ENCODE data around the gene SLC15A1.

SLC15A1 gene

GRCh38 chr13:98721825-98722510 lies 30.5 kb downstream of the SLC15A1 start:
- no peaks in the 10 kb centered on the region for H3K9me3 Mint-ChIP-seq
- no peak overlapping the region for H3K27ac Mint-ChIP-seq
- TF ChIP-seq CTCF (IDR thresholded peaks at IDR 0.05) = no peak
- H3K36me3 Mint-ChIP-seq (ENCODE audit: low read depth) = no peaks in the 10 kb centered on the region
- DNase-seq = no peak
- H3K4me3 Mint-ChIP-seq = no peak overlapping the region
- peaks cover 4% of the 10 kb centered on the region for H3K27me3 Mint-ChIP-seq (ENCODE audit: low read depth, poor library complexity)
- H3K4me1 Mint-ChIP-seq = peaks cover 6% of the 10 kb centered on the region

GRCh38 chr13:98719527-98720250 lies 32.8 kb downstream of the SLC15A1 start:
- TF ChIP-seq CTCF (IDR thresholded peaks at IDR 0.05) = no peak
- Mint-ChIP-seq H3K4me1 (peaks cover under 1% of the 10 kb centered on the region), H3K27me3 (ENCODE audit: low read depth, poor library complexity) (peaks cover 4% of the 10 kb centered on the region), H3K36me3 (ENCODE audit: low read depth) (no peaks in the 10 kb centered on the region), H3K27ac (no peak overlapping the region), H3K9me3 (no peaks in the 10 kb centered on the region), H3K4me3 (no peak overlapping the region)
- no peak for DNase-seq

- Mint-ChIP-seq H3K9me3 (no peaks in the 10 kb centered on the region), H3K27ac (no peak overlapping the region), H3K4me3 (no peak overlapping the region), H3K36me3 (ENCODE audit: low read depth) (no peaks in the 10 kb centered on the region), H3K27me3 (ENCODE audit: low read depth, poor library complexity) (peaks cover 2% of the 10 kb centered on the region), H3K4me1 (no peaks in the 10 kb centered on the region)
- no peak for DNase-seq
- TF ChIP-seq CTCF (IDR thresholded peaks at IDR 0.05) = no peak
Measured at GRCh38 chr13:98717891-98718290, 34.6 kb downstream of the SLC15A1 start.

- Mint-ChIP-seq H3K4me1 (no peaks in the 10 kb centered on the region), H3K4me3 (no peak overlapping the region), H3K27me3 (ENCODE audit: low read depth, poor library complexity) (no peaks in the 10 kb centered on the region), H3K27ac (no peak overlapping the region), H3K9me3 (no peaks in the 10 kb centered on the region), H3K36me3 (ENCODE audit: low read depth) (no peaks in the 10 kb centered on the region)
- DNase-seq = no peak
- TF ChIP-seq CTCF (IDR thresholded peaks at IDR 0.05) = no peak
Measured at GRCh38 chr13:98717256-98717655, 35.2 kb downstream of the SLC15A1 start.

GRCh38 chr13:98710521-98710920 lies 42.0 kb downstream of the SLC15A1 start:
- H3K4me1 Mint-ChIP-seq = peaks cover 13% of the 10 kb centered on the region
- no peaks in the 10 kb centered on the region for H3K27me3 Mint-ChIP-seq (ENCODE audit: low read depth, poor library complexity)
- no peak overlapping the region for H3K4me3 Mint-ChIP-seq

More at GRCh38 chr13:98710521-98710920, 42.0 kb downstream of the SLC15A1 start:
- no peak for TF ChIP-seq CTCF (IDR thresholded peaks at IDR 0.05)
- no peak for DNase-seq
- Mint-ChIP-seq H3K36me3 (ENCODE audit: low read depth) (no peaks in the 10 kb centered on the region), H3K9me3 (peaks cover 5% of the 10 kb centered on the region), H3K27ac (no peak overlapping the region)

All from nephron progenitor cell (in vitro differentiated cells).